HAP-1 (cell line): ENCODE measurements around the gene SHROOM1.

Experiments
- DNase-seq, 2 experiments: peaks; one replicate each; pipeline ENCODE4 v3.0.0-alpha.2; 2016 to 2020; ENCODE audit warnings: low spot score in 2 of 2
- H3K27me3 ChIP-seq: fragments of 250-450 bp; sonication (Bioruptor Pico); 2 replicates; pipeline ENCODE4 v1.5.1; 2020; ENCODE audit warnings: low read depth, mild to moderate bottlenecking, moderate library complexity
- H3K36me3 ChIP-seq: fragments of 250-450 bp; sonication (Bioruptor Pico); replicated peaks from 2 replicates; pipeline ENCODE4 v1.5.1; 2020; ENCODE audit warnings: mild to moderate bottlenecking
- H3K4me1 ChIP-seq: fragments of 250-450 bp; sonication (Bioruptor Pico); 2 replicates; pipeline ENCODE4 v1.5.1; 2020; ENCODE audit warnings: mild to moderate bottlenecking
- H3K4me3 ChIP-seq: fragments of 250-450 bp; sonication (Bioruptor Pico); 2 replicates; pipeline ENCODE4 v1.5.1; 2020; ENCODE audit warnings: mild to moderate bottlenecking, moderate library complexity
- H3K9me3 ChIP-seq: fragments of 250-450 bp; sonication (Bioruptor Pico); 2 replicates; pipeline ENCODE4 v1.5.1; 2020; ENCODE audit warnings: mild to moderate bottlenecking, moderate library complexity
- in situ Hi-C: fragments of 300-500 bp; cut with MboI; formaldehyde crosslinking; loops from 3 replicates; pipeline ENCODE4 v1.14.3; 2020; ENCODE audit warnings: low sequenced_read_pairs, inconsistent platforms, mixed read lengths

Gene SHROOM1

DNA sequence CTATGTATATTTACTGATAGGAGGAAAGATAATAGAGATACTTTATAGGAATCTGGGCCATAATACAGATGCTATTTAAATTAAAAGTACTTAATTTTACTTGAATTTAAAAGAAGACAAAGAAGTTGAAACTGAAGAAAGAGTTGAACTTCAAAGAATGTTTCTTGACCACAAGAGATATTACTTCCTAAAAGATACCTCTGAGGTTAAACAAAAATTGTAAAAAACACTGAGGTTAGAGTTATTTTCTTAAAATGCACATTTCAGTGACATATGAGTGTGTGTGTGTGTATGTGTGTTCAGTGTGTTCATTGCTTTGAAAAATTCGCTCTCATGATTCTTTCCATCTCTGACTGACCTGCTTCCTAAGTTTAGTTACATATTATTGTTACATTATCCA, 49.9 kb downstream of the SHROOM1 start:
- H3K27me3 ChIP-seq = no peaks in the 10 kb centered on the region
- no peak overlapping the region for H3K4me3 ChIP-seq
- in situ Hi-C loops = no loop called here
- H3K9me3 ChIP-seq = no peaks in the 10 kb centered on the region
- H3K4me1 ChIP-seq = no peaks in the 10 kb centered on the region; the same call in none of the 2 replicates
- no peak for DNase-seq
- H3K36me3 ChIP-seq = no peaks in the 10 kb centered on the region

DNA sequence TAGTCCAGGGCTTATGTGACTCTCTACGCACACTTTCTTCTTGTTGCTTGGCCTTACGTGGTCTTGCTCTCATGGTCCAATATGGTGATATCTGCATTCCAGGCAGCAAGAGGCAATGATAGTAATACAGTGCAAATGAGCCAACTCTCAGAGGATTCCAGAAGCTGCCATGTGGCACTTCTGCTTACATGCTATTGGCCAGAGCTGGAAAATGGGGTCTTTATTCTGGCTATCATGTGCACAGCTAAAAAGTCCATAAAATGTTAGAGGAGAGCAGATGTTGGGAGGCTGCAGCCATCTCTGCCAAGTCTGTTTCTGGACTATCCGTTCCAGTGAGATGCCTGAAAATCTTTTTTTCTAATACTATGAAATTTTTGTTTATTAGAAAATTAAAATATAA, 50.5 kb downstream of the SHROOM1 start:
- H3K36me3 ChIP-seq = no peaks in the 10 kb centered on the region
- no peak overlapping the region for H3K4me3 ChIP-seq
- H3K4me1 ChIP-seq = peaks cover 6% of the 10 kb centered on the region
- no peak for DNase-seq
- in situ Hi-C loops = no loop called here
- no peaks in the 10 kb centered on the region for H3K27me3 ChIP-seq
- no peaks in the 10 kb centered on the region for H3K9me3 ChIP-seq

DNA sequence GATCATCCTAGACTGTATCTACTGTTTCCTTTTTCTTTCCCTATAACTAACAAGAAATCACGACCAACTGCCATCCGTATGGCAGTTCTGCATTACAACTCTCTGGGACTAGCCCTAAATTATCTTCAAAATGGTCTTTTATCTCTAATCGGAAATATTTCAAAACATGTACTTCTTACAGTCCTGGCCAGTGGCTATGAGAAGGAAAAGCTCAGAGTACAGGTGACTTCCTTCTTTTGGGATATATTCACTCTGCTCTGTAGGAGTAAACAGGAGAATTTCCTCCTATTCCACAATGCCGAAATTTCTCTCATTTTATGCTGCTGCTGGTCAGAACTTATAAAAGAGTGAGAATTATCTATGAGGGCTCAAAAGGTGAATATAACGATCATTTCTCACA, 51.6 kb downstream of the SHROOM1 start:
- in situ Hi-C loops = no loop called here
- Histone ChIP-seq H3K4me1 (peaks cover 6% of the 10 kb centered on the region), H3K4me3 (no peak overlapping the region), H3K27me3 (no peaks in the 10 kb centered on the region), H3K9me3 (no peaks in the 10 kb centered on the region), H3K36me3 (no peaks in the 10 kb centered on the region)
- no peak for DNase-seq

DNA sequence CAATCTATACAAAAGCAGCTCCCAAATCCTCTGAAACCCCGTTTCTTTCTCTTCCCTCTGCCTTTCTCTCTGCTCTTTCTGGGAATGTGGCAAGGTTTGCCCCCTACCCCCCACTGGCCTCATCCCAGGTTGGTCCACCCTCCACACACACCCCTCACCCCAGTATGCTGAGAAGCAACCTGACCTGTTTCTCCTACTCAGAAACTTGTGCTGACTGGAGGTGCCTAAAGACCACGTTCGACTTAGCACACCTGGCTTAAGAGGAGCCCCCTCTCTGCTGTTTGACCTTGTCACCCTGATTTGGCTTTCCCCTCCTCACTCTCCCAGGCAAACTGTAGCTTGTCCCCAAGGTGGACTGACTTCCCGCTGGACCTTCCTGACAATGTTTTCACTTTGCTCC, 52.3 kb downstream of the SHROOM1 start:
- Histone ChIP-seq H3K27me3 (no peaks in the 10 kb centered on the region), H3K4me1 (peaks cover 6% of the 10 kb centered on the region), H3K4me3 (no peak overlapping the region), H3K36me3 (no peaks in the 10 kb centered on the region), H3K9me3 (no peaks in the 10 kb centered on the region)
- no peak for DNase-seq
- in situ Hi-C loops = no loop called here

DNA sequence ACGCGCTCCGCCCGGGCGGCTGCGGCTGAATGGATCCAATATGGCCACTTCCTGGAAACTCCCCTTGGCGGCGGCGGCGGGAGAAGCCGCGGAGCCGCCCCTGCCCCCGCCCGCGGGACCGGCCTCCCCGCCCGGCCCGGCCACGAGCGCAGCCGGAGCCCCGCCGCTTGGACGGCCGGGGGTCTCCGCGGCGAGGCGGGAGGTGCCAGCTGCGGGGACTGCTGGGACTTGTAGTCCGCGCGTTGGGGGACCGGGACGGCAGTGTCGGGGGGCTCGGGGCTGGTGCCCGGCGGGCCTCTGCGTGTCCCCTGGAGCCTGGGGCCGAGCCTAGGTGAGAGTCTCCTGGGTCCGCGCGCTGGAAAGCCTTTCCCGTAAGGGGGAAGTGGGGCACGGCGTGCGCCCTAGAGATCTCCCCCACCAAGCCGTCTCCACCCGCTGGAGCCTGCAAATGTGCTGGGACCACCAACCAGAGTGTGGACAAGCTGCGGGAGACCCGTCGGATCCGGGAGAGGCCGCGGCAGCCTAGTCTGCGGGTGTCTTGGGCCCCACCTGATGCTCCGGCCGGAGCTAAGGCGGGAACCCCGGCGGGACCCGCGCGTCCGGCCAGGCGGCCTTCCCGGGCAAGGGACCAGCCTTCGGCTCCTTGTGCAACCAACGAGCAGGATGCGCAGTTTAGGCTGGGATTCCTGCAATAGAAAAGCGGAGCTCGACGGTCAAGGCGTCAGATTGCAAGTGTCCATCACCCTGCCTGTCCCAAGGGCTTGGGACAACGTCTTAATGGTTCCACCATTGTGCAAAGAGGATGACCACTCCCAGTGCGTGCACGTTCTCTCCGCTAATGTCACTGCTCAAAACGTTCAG, 53.0 kb downstream of the SHROOM1 start, which contains the start of gene SEPTIN8:
SEPTIN8 (minus strand) TSS at position 31 of the 861 bp plus-strand sequence. CDS start 102 bp downstream, outside the sequence.
- peak within 1 kb of the TSS; percentile 55 for H3K4me3 ChIP-seq
- peaks cover 6% of the 10 kb centered on the region for H3K4me1 ChIP-seq
- peak; percentile 25 to 68 for DNase-seq
- no peaks in the 10 kb centered on the region for H3K9me3 ChIP-seq
- in situ Hi-C loops = no loop called here
- no peaks in the 10 kb centered on the region for H3K27me3 ChIP-seq
- H3K36me3 ChIP-seq = no peaks in the 10 kb centered on the region

DNA sequence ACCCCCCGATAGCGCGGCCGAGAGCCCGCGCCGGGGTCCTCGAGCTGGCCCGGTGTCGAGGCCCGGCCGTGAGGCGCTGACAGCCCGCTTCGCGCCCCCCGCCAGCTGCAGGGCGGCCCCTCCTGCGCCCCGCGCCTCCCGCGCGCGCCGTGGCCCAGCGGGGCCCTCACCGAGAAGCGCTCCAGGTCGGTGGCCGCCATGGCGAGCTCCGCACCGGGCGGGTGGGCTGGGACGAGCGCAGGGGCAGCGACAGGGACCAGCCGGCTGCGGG, 53.6 kb downstream of the SHROOM1 start:
- Histone ChIP-seq H3K4me1 (peaks cover 6% of the 10 kb centered on the region), H3K27me3 (no peaks in the 10 kb centered on the region), H3K9me3 (no peaks in the 10 kb centered on the region), H3K36me3 (no peaks in the 10 kb centered on the region), H3K4me3 (peak overlapping the region; percentile 55)
- DNase-seq = no peak
- in situ Hi-C loops = no loop called here

DNA sequence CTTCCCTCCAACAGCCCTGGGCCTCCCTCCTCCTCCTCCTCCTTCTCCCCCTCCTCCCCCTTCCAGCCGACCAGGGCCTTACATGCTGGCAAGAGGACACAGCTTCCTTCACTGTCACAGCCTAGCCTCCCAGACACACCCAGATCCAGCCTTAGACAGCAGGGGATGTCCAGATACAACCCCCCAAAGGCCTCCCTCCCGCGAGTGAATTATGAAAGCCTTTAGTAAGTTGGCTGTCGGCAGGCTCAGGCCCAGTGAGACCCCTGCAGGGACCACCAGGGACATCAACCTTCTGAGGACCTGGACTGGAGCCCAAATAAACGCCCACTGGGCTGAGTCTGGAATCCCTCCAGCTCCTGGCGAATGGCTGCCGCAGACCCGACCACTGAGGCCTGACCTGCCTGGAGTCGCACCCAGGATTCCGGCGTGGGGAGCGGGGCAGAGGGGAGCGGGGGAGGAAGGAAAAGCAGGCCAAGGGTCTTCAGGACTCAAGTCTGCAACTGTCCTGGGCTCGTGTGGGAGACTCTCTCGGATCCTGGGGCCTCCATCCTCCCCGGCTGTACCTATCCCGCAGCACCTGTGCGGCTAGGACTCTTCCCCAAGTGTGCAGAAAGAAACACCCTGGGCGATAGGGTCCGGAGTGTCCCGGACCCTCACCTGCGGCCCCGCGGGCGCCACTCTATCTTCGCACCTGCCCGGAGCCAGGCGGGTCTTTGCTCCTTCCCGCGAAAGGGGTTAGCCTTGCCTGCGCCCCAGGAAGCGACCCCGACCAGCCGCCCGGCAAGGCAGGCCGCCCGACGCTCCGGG, 54.1 kb downstream of the SHROOM1 start:
- Histone ChIP-seq H3K9me3 (no peaks in the 10 kb centered on the region), H3K4me3 (peak overlapping the region; percentile 55)
- peak; percentile 54 to 77 for DNase-seq

DNA sequence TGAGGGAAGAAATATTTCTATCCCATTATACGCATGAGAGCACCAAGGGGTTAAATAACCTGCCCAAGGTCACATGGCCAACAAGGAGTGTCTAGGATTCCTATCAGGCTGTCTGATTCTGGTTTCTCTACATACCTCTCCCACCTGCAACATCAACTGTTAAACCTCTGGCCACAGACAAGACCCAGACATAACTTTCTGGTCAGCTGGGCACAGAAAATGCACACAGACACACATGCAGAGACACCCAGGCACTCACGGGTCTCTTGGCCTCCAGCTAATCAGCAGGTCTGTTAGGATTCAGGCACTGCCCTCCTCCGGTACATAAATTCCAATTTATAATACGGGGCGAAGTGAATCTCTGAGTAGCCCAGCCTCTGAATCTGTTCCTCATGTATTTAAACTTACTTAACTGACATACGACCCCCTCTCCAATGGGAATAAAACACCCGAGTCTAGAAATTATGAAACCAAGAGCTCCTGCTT, 54.9 kb downstream of the SHROOM1 start:
- Histone ChIP-seq H3K4me1 (peaks cover 6% of the 10 kb centered on the region), H3K4me3 (peak overlapping the region; percentile 55), H3K36me3 (no peaks in the 10 kb centered on the region), H3K27me3 (no peaks in the 10 kb centered on the region), H3K9me3 (no peaks in the 10 kb centered on the region)
- no peak for DNase-seq
- in situ Hi-C loops = no loop called here

More for the DNA sequence above, 54.1 kb downstream of the SHROOM1 start:
- in situ Hi-C loops = no loop called here
- Histone ChIP-seq H3K4me1 (peaks cover 6% of the 10 kb centered on the region), H3K27me3 (no peaks in the 10 kb centered on the region), H3K36me3 (no peaks in the 10 kb centered on the region)

DNA sequence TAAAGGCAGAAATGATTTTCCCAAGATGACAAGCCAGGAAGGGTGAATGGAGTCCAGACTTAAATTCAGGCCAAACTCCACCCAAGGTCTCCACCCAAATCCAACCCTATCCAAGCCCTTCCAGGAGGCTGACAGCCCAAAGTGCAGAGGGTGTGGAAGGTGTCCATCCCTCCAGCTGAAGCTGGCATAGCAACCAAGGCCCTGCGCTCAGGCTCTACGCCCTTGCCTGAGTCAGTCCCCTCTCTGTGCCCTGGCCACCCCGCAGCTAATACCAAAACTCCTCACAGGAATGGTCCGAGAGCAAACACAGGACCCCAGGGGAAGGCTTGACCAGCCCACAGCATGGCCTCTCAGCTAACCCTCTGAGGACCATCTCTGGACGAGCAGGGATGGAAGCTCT, 55.6 kb downstream of the SHROOM1 start:
- H3K4me1 ChIP-seq = peaks cover 6% of the 10 kb centered on the region
- no peaks in the 10 kb centered on the region for H3K36me3 ChIP-seq

DNA sequence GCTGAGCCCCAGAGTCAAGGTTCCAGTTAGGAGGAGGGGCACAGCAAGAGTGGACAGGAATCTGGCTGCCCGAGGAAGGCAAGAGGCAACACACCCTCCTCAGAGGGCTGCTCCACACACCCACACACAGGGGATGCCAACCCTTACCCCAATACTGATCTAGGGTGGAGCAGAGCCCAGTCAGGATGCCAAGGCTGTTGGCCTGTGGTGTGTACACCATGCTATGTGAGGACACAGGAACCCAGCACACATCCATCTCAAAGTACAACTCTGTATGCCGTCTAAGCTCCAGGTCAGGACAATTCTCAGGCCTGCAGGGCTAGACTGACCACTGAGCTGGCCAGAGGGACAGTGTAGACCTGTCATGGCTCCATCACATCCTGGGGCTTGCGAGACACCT, 56.0 kb downstream of the SHROOM1 start:
- Histone ChIP-seq H3K4me3 (no peak overlapping the region), H3K36me3 (no peaks in the 10 kb centered on the region), H3K27me3 (no peaks in the 10 kb centered on the region), H3K4me1 (peaks cover 6% of the 10 kb centered on the region), H3K9me3 (no peaks in the 10 kb centered on the region)
- DNase-seq = no peak
- in situ Hi-C loops = no loop called here

More for the DNA sequence above, 55.6 kb downstream of the SHROOM1 start:
- H3K27me3 ChIP-seq = no peaks in the 10 kb centered on the region
- no peak for DNase-seq
- H3K9me3 ChIP-seq = no peaks in the 10 kb centered on the region
- H3K4me3 ChIP-seq = no peak overlapping the region
- in situ Hi-C loops = no loop called here

DNA sequence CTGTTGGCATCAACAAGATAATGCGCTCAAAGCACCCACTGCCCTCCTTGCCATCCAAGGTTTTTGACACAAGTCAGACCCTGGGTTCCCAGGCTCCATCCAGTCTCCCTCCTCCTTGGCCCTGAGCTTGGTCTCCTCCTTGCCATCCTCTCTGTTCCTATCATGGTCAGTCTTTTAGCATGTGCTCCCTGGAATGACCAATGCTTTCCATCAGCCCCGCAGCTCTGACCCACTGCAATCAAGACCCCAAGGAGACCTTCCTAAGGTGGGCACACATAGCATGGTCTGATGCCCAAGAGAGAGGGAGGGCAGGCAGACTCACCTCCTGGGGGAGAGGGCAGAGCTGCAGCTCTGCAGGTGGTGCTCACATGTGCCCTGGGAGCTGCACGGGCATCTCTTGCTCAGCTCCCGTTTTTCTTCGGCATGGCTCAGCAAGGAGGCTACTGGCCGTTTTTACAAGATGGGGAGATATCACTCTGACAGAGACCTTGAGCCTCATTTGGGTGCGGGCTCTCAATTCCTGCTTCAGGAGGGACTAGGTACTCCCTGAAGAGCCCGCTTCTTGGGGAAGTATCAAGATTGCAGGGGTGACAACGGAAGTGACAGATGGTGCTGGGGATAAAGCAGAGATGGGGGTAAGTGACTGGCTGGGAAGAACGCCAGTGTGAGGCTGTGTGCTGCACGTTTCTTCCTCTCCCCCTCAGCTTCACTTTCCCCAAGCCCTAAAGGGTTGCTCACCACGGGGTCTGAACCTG, 56.7 kb downstream of the SHROOM1 start:
- in situ Hi-C loops = no loop called here
- Histone ChIP-seq H3K36me3 (no peaks in the 10 kb centered on the region), H3K4me1 (peaks cover 6% of the 10 kb centered on the region), H3K4me3 (no peak overlapping the region), H3K9me3 (no peaks in the 10 kb centered on the region), H3K27me3 (no peaks in the 10 kb centered on the region)
- DNase-seq = no peak

DNA sequence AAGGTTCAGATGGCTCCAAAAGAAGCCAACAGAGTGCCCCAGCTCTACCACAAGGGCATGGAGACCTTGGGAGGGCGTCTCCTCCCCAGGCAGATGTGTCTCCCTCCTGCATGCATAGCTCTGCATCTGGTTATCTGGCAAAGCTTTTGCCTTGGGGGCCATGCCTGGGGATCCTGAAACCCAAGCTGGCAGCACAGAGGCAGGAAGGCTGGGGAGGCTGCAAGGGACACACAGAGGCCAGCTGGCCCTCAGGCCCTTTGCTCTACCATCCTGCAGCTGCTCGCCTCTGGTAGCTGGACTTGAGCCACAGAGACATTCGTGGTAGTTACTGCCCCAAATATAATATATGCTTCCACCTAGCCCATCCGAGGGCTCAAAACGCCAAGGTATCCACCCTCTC, 57.3 kb downstream of the SHROOM1 start:
- Histone ChIP-seq H3K4me1 (peaks cover 6% of the 10 kb centered on the region), H3K27me3 (no peaks in the 10 kb centered on the region), H3K4me3 (no peak overlapping the region), H3K9me3 (no peaks in the 10 kb centered on the region), H3K36me3 (no peaks in the 10 kb centered on the region)
- DNase-seq = no peak
- in situ Hi-C loops = no loop called here

DNA sequence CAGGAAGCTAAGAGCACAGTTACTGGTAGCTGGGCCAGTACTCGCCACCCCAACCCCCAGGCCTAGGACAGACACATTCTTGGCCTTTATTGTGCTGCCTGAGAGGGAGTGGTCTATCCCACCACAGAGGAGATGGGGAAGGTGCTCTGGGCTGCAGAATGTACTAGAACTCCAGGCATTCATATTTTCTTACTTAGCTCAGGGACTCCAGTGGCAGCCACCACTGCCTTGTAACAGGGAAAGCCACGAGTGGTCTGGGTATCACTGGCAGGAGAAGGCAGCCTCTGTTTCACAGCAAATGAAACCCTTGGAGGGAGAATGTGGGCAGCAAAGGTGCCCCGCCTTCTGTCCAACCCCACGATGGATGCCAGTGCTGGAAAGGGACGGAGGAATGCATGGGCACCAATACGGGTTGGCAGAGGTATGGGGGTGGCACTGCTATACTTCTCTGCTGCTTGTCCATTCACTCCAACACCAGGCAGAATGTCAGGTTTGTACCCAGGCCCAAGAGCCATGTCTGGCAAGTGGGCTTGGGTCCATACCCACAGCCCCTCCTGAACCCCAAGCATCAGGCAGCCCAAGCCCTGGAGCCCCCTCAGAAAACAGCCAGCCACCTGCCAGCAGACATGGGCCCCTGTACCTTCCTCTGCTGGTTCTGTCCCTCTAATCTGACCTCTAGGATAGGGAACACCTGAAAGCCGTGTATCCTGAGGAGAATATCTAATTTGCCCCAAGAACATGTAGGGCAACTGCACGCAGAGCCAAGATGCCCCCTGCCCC, 58.0 kb downstream of the SHROOM1 start:
- no peak for DNase-seq
- Histone ChIP-seq H3K27me3 (no peaks in the 10 kb centered on the region), H3K9me3 (no peaks in the 10 kb centered on the region), H3K4me1 (peaks cover 6% of the 10 kb centered on the region), H3K36me3 (no peaks in the 10 kb centered on the region), H3K4me3 (no peak overlapping the region)
- in situ Hi-C loops = no loop called here
